ENCODE data around the gene MUC5AC.

MUC5AC gene

GRCh38 chr11:1131033-1131911 is 26.5 kb upstream of the MUC5AC start:
- in situ Hi-C loops (cut with HindIII; ENCODE audit: low sequenced_read_pairs), result no loop called here
- no peak overlapping the region for H3K4me3 ChIP-seq (ENCODE audit: low read depth, low read length)
- no peak for TF ChIP-seq CTCF (IDR thresholded peaks at IDR 0.05; ENCODE audit: low read depth, low read length, missing control alignments)
- DNase-seq (ENCODE audit: low read depth), result no peak

GRCh38 chr11:1134848-1135445 is 22.8 kb upstream of the MUC5AC start:
- no peak overlapping the region for H3K4me3 ChIP-seq (ENCODE audit: low read depth, low read length)
- no peak for TF ChIP-seq CTCF (IDR thresholded peaks at IDR 0.05; ENCODE audit: low read depth, low read length, missing control alignments)
- DNase-seq (ENCODE audit: low read depth), result no peak
- in situ Hi-C loops (cut with HindIII; ENCODE audit: low sequenced_read_pairs), result no loop called here

GRCh38 chr11:1138097-1138496 is 19.7 kb upstream of the MUC5AC start:
- TF ChIP-seq CTCF (IDR thresholded peaks at IDR 0.05; ENCODE audit: low read depth, low read length, missing control alignments), result no peak
- H3K4me3 ChIP-seq (ENCODE audit: low read depth, low read length), result no peak overlapping the region
- in situ Hi-C loops (cut with HindIII; ENCODE audit: low sequenced_read_pairs), result no loop called here
- DNase-seq (ENCODE audit: low read depth), result no peak

- no peak for TF ChIP-seq CTCF (IDR thresholded peaks at IDR 0.05; ENCODE audit: low read depth, low read length, missing control alignments)
- H3K4me3 ChIP-seq (ENCODE audit: low read depth, low read length), result no peak overlapping the region
- DNase-seq (ENCODE audit: low read depth), result no peak
- in situ Hi-C loops (cut with HindIII; ENCODE audit: low sequenced_read_pairs), result no loop called here
Measured at GRCh38 chr11:1139441-1140083, 18.2 kb upstream of the MUC5AC start.

- in situ Hi-C loops (cut with HindIII; ENCODE audit: low sequenced_read_pairs), result no loop called here
- no peak overlapping the region for H3K4me3 ChIP-seq (ENCODE audit: low read depth, low read length)
- no peak for TF ChIP-seq CTCF (IDR thresholded peaks at IDR 0.05; ENCODE audit: low read depth, low read length, missing control alignments)
- no peak for DNase-seq (ENCODE audit: low read depth)
Measured at GRCh38 chr11:1140642-1141490, 16.9 kb upstream of the MUC5AC start.

- DNase-seq (ENCODE audit: low read depth), result no peak
- no peak overlapping the region for H3K4me3 ChIP-seq (ENCODE audit: low read depth, low read length)
- in situ Hi-C loops (cut with HindIII; ENCODE audit: low sequenced_read_pairs), result no loop called here
- TF ChIP-seq CTCF (IDR thresholded peaks at IDR 0.05; ENCODE audit: low read depth, low read length, missing control alignments), result no peak
Measured at GRCh38 chr11:1146365-1146764, 11.4 kb upstream of the MUC5AC start.
